HEK293T (cell line): Measurements from ENCODE around the gene ITIH1.

Source experiments
- CTCF ChIA-PET: fragments of 350-600 bp; formaldehyde crosslinking; extraction: SDS; loops from one replicate; lab custom pipeline; 2021; ENCODE audit warnings: antibody characterized with exemption, inconsistent platforms; lab: Yijun Ruan, JAX
- POLR2A ChIA-PET: fragments of 350-600 bp; formaldehyde crosslinking; extraction: SDS; loops from one replicate; lab custom pipeline; 2020; ENCODE audit warnings: antibody characterized with exemption, inconsistent platforms; lab: Yijun Ruan, JAX
- DNase-seq: peaks from one replicate; pipeline ENCODE4 v3.0.0; 2012; ENCODE audit warnings: mixed read lengths; ENCODE audit errors: extremely low spot score
- ARNT ChIP-seq: fragments of 450-650 bp; IDR thresholded peaks from 2 replicates; pipeline ENCODE4 v1.6.1; 2017; ENCODE audit warnings: mild to moderate bottlenecking
- BHLHE40 ChIP-seq: fragments of 450-650 bp; IDR thresholded peaks from 2 replicates; pipeline ENCODE4 v1.6.1; 2016; ENCODE audit warnings: mild to moderate bottlenecking, moderate library complexity, borderline replicate concordance
- CTBP1 ChIP-seq: fragments of 450-650 bp; IDR thresholded peaks from 2 replicates; pipeline ENCODE4 v1.6.1; 2016; ENCODE audit warnings: borderline replicate concordance
- ELF4 ChIP-seq: fragments of 450-650 bp; IDR thresholded peaks from 2 replicates; pipeline ENCODE4 v1.6.1; 2017; ENCODE audit warnings: antibody characterized with exemption
- FOXA1 ChIP-seq: fragments of 450-650 bp; IDR thresholded peaks from 2 replicates; pipeline ENCODE4 v1.6.1; 2016; ENCODE audit warnings: mild to moderate bottlenecking
- FOXK2 ChIP-seq: fragments of 450-650 bp; IDR thresholded peaks from 2 replicates; pipeline ENCODE4 v1.6.1; 2016; ENCODE audit warnings: mild to moderate bottlenecking
- FOXM1 ChIP-seq: fragments of 450-650 bp; IDR thresholded peaks from 2 replicates; pipeline ENCODE4 v1.6.1; 2017; ENCODE audit warnings: mild to moderate bottlenecking, borderline replicate concordance
- HDGF ChIP-seq: fragments of 450-650 bp; IDR thresholded peaks from 2 replicates; pipeline ENCODE4 v1.6.1; 2017; ENCODE audit warnings: antibody characterized with exemption, borderline replicate concordance
- L3MBTL2 ChIP-seq: fragments of 450-650 bp; conservative IDR thresholded peaks from 2 replicates; pipeline ENCODE4 v1.6.1; 2016; ENCODE audit warnings: mild to moderate bottlenecking
- LEF1 ChIP-seq: fragments of 450-650 bp; IDR thresholded peaks from 2 replicates; pipeline ENCODE4 v1.6.1; 2017; ENCODE audit warnings: mild to moderate bottlenecking, borderline replicate concordance
- NFRKB ChIP-seq: fragments of 450-650 bp; IDR thresholded peaks from 2 replicates; pipeline ENCODE4 v1.6.1; 2016; ENCODE audit warnings: mild to moderate bottlenecking, moderate library complexity
- SP1 ChIP-seq: fragments of 450-650 bp; IDR thresholded peaks from 2 replicates; pipeline ENCODE4 v1.6.1; 2017
- SUZ12 ChIP-seq: fragments of 450-650 bp; IDR thresholded peaks from 2 replicates; pipeline ENCODE4 v1.6.1; 2016; ENCODE audit warnings: mild to moderate bottlenecking
- TARDBP ChIP-seq: fragments of 450-650 bp; IDR thresholded peaks from 2 replicates; pipeline ENCODE4 v1.6.1; 2016
- ZNF384 ChIP-seq: fragments of 450-650 bp; IDR thresholded peaks from 2 replicates; pipeline ENCODE4 v1.6.1; 2016
- TF ChIP-seq, protein P1 (sequence below): fragments of 450-650 bp; IDR thresholded peaks from 2 replicates; pipeline ENCODE4 v1.6.1; 2016

Gene ITIH1

DNA sequence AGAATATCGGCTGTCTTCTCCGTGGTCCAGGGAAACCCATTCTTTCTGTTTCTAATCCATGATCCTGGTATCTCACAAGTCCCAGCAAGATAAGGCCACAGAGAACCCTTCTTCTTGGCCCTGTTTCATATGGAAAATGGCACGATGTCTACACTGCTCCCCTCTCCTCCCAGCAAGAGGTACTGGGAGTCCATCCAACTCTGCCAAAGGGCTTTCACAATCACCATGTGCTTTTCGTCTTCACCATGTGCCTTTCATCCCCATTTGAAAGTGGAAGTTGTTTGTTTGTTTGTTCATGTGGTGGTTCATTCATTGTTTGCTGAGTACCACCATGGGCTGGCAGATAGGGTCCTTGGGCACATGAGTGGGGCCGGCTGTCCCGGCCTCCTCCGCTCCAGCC lies 22.7 kb downstream of the ITIH1 start:
- TF ChIP-seq FOXA1 = no peak
- DNase-seq = no peak
- ChIA-PET POLR2A (no interaction called here), CTCF (interaction anchor here (1.1 to 2.1 kb wide), 2 partner anchors 9 to 21 kb away, joined by 4 to 7 read pairs; no protein-coding TSS in a partner anchor)

DNA sequence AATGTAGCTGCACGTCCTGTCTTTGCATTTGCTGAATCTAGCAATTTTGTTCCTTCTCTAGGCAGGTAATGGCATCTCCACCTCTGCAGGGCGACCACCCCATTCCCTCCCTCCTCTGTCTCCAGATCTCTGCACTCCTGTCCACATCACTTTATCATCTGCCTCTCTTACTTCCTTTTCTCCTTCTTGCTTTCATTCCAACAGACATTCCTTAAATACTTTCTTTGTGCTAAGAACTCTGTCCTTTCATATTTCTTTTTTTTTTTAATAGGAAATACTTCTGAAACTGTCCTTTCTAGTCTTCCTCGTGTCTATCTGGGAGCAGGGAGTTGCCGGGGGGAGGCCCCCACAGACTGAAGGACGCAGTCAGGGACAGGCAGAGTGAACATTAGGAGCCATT lies 24.4 kb downstream of the ITIH1 start:
- ChIA-PET POLR2A (no interaction called here), CTCF (interaction anchor here (0.5 kb wide), 1 partner anchor 676 kb away, joined by 3 read pairs; no protein-coding TSS in a partner anchor)
- no peak for DNase-seq
- TF ChIP-seq ELF4 (no peak), SUZ12 (no peak), L3MBTL2 (no peak)

DNA sequence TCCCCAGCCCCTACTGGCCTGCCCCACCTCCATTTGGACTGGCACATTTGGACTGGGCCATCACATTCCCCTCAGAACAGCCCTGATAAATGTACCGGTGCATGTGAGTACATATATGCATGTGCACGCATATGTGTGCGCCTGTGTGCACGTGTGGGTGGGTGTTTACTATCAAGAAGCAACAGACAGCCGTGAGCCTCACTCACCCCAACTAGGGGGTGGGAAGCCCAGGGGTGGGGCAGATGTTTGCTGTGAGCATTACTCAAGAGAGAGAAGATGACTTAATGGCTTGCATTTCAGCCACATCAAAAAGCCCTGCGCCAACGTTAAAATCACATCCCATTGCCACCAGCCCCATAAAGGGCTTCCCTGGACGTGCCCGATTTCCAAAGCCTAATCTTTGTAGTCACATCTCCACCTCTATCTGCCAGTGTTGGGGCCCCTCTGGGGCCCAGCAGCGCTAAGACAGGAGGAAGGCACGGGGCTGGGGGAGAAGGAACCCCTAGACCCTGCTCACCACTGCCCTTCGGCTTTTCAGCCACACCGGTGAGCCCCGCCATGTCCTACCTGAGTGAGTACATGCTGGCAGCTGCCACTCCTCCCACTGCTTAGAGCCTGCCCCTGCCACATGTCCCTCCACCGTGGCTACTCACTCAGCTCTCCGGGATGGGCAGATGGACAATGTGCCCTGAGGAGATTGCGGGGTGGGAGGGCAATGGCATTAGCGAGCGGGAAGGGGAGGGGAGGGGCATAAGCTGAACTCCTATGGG lies 28.1 kb downstream of the ITIH1 start:
- ChIA-PET CTCF (interaction anchor here (2.3 kb wide), 1 partner anchor 15 kb away, joined by 6 read pairs; no protein-coding TSS in a partner anchor), POLR2A (no interaction called here)
- TF ChIP-seq L3MBTL2 = no peak
- TF ChIP-seq TARDBP = no peak
- no peak for TF ChIP-seq LEF1
- TF ChIP-seq, protein P1, sequence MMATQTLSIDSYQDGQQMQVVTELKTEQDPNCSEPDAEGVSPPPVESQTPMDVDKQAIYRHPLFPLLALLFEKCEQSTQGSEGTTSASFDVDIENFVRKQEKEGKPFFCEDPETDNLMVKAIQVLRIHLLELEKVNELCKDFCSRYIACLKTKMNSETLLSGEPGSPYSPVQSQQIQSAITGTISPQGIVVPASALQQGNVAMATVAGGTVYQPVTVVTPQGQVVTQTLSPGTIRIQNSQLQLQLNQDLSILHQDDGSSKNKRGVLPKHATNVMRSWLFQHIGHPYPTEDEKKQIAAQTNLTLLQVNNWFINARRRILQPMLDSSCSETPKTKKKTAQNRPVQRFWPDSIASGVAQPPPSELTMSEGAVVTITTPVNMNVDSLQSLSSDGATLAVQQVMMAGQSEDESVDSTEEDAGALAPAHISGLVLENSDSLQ = no peak
- no peak for TF ChIP-seq NFRKB
- TF ChIP-seq ELF4 = no peak
- no peak for TF ChIP-seq HDGF
- no peak for TF ChIP-seq CTBP1
- TF ChIP-seq FOXM1 = no peak
- no peak for TF ChIP-seq ARNT
- no peak for TF ChIP-seq SP1
- no peak for TF ChIP-seq BHLHE40
- TF ChIP-seq FOXK2 = no peak
- no peak for TF ChIP-seq FOXA1
- TF ChIP-seq ZNF384 = no peak
- no peak for TF ChIP-seq SUZ12

DNA sequence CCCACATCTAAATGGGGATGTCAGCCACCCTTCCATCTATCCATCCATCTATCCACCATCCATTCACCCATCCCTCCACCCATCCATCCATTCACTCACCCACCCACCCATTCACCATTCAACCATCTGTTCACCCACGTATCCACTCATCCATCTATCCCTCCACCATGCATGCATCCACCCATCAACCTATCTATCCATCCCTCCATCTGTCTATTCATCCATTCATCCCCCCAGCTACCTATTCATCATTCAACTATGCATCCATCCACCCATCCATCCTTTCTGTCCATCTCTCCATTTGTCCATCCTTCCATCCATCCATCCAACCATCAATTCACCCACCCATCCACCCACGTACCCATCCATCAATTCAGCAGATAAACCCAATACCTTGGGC lies 31.8 kb downstream of the ITIH1 start:
- ChIA-PET CTCF (interaction anchor here (1.8 kb wide), 1 partner anchor 9 kb away, joined by 7 read pairs; no protein-coding TSS in a partner anchor), POLR2A (interaction anchor here (1.1 kb wide), 1 partner anchor 16 kb away, joined by 3 read pairs; no protein-coding TSS in a partner anchor)
- no peak for DNase-seq
- no peak for TF ChIP-seq L3MBTL2
- no peak for TF ChIP-seq FOXA1
- no peak for TF ChIP-seq FOXM1
- TF ChIP-seq ZNF384 = no peak
- TF ChIP-seq BHLHE40 = no peak
- TF ChIP-seq ARNT = no peak
- TF ChIP-seq SP1 = no peak
- TF ChIP-seq TARDBP = no peak
- TF ChIP-seq CTBP1 = no peak
- TF ChIP-seq NFRKB = no peak
- TF ChIP-seq, protein P1 = no peak
- no peak for TF ChIP-seq SUZ12
- no peak for TF ChIP-seq LEF1
- TF ChIP-seq ELF4 = no peak
- TF ChIP-seq HDGF = no peak
- TF ChIP-seq FOXK2 = no peak

More for the DNA sequence above, 28.1 kb downstream of the ITIH1 start:
- no peak for DNase-seq

DNA sequence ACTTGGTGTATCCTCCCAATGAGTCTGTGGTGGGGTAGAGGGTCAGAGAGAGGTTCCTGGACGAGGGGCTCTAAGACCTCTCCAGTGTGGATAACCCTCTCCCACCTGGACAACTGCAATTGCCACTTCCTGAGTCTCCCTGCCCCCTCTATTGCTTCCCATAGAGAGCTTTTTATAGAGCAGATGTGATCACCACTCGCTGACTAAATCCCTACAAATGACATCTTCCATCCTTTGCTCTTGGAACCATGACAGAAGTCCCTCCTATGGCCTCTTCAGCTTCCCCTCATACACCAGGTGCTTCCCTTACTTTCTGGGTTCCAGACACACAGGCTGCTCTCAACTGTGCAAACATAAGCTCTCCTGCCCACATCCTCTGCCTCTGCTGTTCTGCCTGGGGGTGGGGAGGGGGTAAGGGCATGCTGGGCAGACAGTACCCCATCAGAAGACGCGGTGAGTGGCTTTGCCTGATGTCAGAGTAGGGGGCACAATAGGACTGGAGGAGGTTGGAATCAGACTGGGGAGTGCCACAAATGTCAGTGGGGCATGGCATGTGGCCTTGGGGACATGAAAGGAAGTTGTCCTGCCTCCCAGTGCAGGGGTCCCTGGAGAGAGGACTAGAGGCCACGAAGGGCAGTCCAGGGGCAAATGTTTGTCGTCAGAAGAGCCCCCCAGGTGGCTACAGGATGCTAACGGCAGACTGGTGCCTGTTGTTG lies 32.4 kb downstream of the ITIH1 start:
- POLR2A ChIA-PET = no interaction called here
- CTCF ChIA-PET = interaction anchor here (1.8 kb wide), 1 partner anchor 10 kb away, joined by 7 read pairs; no protein-coding TSS in a partner anchor
- TF ChIP-seq SUZ12 = no peak
- TF ChIP-seq, protein P1 = no peak
- TF ChIP-seq ZNF384 = no peak
- no peak for TF ChIP-seq L3MBTL2
- no peak for TF ChIP-seq FOXK2
- no peak for TF ChIP-seq ARNT
- TF ChIP-seq ELF4 = no peak
- TF ChIP-seq FOXM1 = no peak
- TF ChIP-seq SP1 = no peak
- TF ChIP-seq LEF1 = no peak
- TF ChIP-seq CTBP1 = no peak
- no peak for TF ChIP-seq NFRKB
- no peak for TF ChIP-seq BHLHE40
- no peak for TF ChIP-seq HDGF
- TF ChIP-seq FOXA1 = no peak
- no peak for TF ChIP-seq TARDBP
- no peak for DNase-seq

DNA sequence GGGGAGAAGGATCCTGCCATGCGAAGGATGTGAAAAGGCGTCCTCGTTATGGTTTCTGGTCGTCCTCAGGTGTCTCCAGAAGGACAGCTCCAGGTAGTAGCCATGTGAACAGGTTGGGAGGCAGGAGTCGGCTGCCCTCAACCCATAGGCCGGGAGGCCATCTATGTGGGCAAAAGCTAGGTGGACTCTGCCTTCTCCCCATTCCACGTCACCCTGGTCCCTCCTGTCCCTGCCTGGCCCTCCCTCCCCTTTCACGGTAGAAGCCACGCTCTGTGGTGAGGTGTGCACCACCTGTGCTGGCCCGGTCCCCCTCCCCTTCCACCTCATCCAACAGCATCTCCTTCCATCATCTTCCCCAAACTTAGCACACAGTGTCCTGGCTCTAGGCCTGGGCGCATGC lies 33.5 kb downstream of the ITIH1 start:
- no peak for DNase-seq
- no peak for TF ChIP-seq HDGF
- TF ChIP-seq SP1 = no peak
- TF ChIP-seq LEF1 = no peak
- TF ChIP-seq FOXM1 = no peak
- TF ChIP-seq ELF4 = no peak
- TF ChIP-seq FOXK2 = no peak
- no peak for TF ChIP-seq ZNF384
- no peak for TF ChIP-seq ARNT
- no peak for TF ChIP-seq FOXA1
- TF ChIP-seq TARDBP = no peak
- no peak for TF ChIP-seq CTBP1
- ChIA-PET POLR2A (no interaction called here), CTCF (interaction anchor here (1.2 to 2.8 kb wide), 2 partner anchors 10 to 12 kb away, joined by 3 to 12 read pairs; no protein-coding TSS in a partner anchor)
